ENCODE results near the gene BRSK2.

DNA sequence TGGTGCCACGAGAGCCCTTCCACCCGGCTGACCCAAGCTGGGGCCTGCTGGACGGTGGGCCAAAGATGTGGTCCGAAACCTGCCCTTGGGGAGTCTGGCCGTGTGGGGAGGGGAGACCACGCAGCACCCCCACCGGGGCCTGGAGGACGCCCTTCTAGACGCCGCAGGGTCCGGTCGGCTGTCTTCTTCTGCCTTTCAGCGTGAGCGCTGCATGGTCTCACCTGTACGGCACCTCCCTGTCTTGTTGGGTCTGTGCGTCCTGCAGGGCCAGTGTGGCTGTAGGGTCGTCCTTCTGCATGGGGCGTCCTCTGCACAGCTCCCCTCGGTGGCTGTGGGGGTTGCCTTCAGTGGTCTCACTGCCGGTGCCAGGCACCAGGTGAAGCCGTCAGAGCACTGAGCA, 2.8 kb downstream of the BRSK2 start:
- TF ChIP-seq, protein P1, sequence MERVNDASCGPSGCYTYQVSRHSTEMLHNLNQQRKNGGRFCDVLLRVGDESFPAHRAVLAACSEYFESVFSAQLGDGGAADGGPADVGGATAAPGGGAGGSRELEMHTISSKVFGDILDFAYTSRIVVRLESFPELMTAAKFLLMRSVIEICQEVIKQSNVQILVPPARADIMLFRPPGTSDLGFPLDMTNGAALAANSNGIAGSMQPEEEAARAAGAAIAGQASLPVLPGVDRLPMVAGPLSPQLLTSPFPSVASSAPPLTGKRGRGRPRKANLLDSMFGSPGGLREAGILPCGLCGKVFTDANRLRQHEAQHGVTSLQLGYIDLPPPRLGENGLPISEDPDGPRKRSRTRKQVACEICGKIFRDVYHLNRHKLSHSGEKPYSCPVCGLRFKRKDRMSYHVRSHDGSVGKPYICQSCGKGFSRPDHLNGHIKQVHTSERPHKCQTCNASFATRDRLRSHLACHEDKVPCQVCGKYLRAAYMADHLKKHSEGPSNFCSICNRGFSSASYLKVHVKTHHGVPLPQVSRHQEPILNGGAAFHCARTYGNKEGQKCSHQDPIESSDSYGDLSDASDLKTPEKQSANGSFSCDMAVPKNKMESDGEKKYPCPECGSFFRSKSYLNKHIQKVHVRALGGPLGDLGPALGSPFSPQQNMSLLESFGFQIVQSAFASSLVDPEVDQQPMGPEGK (CRISPR knock-in tag; IDR thresholded peaks at IDR 0.05; ENCODE audit: borderline replicate concordance): no peak
- no peak for TF ChIP-seq ARNTL (CRISPR knock-in tag; IDR thresholded peaks at IDR 0.05; ENCODE audit: borderline replicate concordance, low read depth)
- no peak for TF ChIP-seq CSRNP3 (CRISPR knock-in tag; IDR thresholded peaks at IDR 0.05)
- no peak for TF ChIP-seq PPARA (CRISPR knock-in tag; IDR thresholded peaks at IDR 0.05; ENCODE audit: borderline replicate concordance)
- TF ChIP-seq OSR1 (CRISPR knock-in tag; IDR thresholded peaks at IDR 0.05): no peak
- no peak for TF ChIP-seq GLIS3 (CRISPR knock-in tag; IDR thresholded peaks at IDR 0.05)
- TF ChIP-seq ISL1 (CRISPR knock-in tag; IDR thresholded peaks at IDR 0.05): no peak
- no peak for TF ChIP-seq SNAI2 (CRISPR knock-in tag; IDR thresholded peaks at IDR 0.05)
- TF ChIP-seq ZFP3 (CRISPR knock-in tag; IDR thresholded peaks at IDR 0.05): no peak
- TF ChIP-seq ZNF70 (CRISPR knock-in tag; IDR thresholded peaks at IDR 0.05): no peak
- no peak for TF ChIP-seq BACH2 (CRISPR knock-in tag; IDR thresholded peaks at IDR 0.05; ENCODE audit: borderline replicate concordance)

Data from SK-N-SH treated with all-trans-retinoic acid at 6 μM for 48 hours (cell line).